ENCODE results near the gene TBX1.

- TF ChIP-seq POLR2A (IDR thresholded peaks at IDR 0.05): no peak
- no peak for TF ChIP-seq CTCF (IDR thresholded peaks at IDR 0.05)
These were observed 25.7 kb upstream of the TBX1 start for GRCh38 chr22:19734837-19735382.
